Measurements from ENCODE around the gene LRP1.

The LRP1 gene

DNA sequence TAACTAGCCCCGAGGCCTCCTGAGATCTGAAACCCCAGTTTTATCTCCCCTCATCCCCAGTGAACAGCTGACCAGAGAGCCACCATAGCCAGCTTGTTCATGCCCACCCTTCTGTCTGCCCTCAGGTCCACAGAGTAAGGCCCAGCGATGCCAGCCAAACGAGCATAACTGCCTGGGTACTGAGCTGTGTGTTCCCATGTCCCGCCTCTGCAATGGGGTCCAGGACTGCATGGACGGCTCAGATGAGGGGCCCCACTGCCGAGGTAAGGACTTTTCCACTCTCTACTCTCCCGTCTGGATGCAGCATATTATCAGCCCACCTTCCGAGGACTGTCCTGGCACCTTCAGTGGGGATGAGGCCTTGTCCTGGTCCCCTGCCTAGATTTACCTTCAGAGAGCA, 13.0 kb downstream of the LRP1 start:
- Histone ChIP-seq H3F3A (ENCODE audit: low read depth) (no peaks in the 10 kb centered on the region), H3K4me1 (ENCODE audit: insufficient read depth, low read length, poor library complexity, severe bottlenecking) (peaks cover 12% of the 10 kb centered on the region), H3K36me3 (ENCODE audit: insufficient read depth, low read length) (no peaks in the 10 kb centered on the region), H3K27me3 (ENCODE audit: insufficient read depth, low read length, poor library complexity, severe bottlenecking) (no peaks in the 10 kb centered on the region), H4K20me1 (ENCODE audit: insufficient read depth, low read length, poor library complexity, severe bottlenecking) (no peaks in the 10 kb centered on the region), H3K9me3 (ENCODE audit: insufficient read depth, low read depth, low read length) (no peaks in the 10 kb centered on the region), H3K4me2 (ENCODE audit: low read depth, low read length, poor library complexity, severe bottlenecking) (no peak overlapping the region), H2AFZ (ENCODE audit: low read length) (no peak overlapping the region), H3K4me3 (ENCODE audit: low read length, poor library complexity, severe bottlenecking) (no peak overlapping the region), H3K9ac (ENCODE audit: low read depth, low read length, poor library complexity, severe bottlenecking) (no peak overlapping the region), H3K79me2 (ENCODE audit: insufficient read depth, low read length) (no peaks in the 10 kb centered on the region), H3K9me2 (replicated peaks; ENCODE audit: low read depth, low read length) (no peaks in the 10 kb centered on the region)
- TF ChIP-seq EZH2phosphoT487 (IDR thresholded peaks at IDR 0.05; ENCODE audit: borderline replicate concordance) = no peak
- TF ChIP-seq, protein P1, sequence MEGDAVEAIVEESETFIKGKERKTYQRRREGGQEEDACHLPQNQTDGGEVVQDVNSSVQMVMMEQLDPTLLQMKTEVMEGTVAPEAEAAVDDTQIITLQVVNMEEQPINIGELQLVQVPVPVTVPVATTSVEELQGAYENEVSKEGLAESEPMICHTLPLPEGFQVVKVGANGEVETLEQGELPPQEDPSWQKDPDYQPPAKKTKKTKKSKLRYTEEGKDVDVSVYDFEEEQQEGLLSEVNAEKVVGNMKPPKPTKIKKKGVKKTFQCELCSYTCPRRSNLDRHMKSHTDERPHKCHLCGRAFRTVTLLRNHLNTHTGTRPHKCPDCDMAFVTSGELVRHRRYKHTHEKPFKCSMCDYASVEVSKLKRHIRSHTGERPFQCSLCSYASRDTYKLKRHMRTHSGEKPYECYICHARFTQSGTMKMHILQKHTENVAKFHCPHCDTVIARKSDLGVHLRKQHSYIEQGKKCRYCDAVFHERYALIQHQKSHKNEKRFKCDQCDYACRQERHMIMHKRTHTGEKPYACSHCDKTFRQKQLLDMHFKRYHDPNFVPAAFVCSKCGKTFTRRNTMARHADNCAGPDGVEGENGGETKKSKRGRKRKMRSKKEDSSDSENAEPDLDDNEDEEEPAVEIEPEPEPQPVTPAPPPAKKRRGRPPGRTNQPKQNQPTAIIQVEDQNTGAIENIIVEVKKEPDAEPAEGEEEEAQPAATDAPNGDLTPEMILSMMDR (conservative IDR thresholded peaks at IDR 0.05; ENCODE audit: low read length) = no peak

DNA sequence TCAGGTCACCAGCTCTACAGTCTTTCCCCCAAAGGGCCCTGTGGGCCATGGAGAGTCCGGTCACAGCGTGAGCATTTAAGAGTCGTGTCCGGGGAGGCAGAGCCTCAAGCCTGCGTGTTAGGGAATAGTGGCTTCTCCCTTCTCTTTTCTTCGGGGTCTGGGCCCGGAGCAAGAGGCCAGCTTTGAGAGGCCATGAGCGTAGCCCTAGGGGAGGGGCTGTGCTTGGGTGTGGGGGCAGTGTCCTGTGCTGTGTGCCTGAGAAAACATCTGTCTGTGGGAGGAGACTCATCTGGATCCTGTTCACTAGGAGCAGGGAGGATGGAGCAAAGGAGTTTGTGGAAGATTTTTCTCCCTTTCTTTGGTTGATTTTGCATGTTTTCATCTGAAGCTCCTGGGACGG, 13.8 kb downstream of the LRP1 start:
- TF ChIP-seq EZH2phosphoT487 (IDR thresholded peaks at IDR 0.05; ENCODE audit: borderline replicate concordance) = no peak
- TF ChIP-seq, protein P1 (conservative IDR thresholded peaks at IDR 0.05; ENCODE audit: low read length) = no peak
- no peaks in the 10 kb centered on the region for H3K9me2 ChIP-seq (replicated peaks; ENCODE audit: low read depth, low read length)
- no peak overlapping the region for H3K4me3 ChIP-seq (ENCODE audit: low read length, poor library complexity, severe bottlenecking)
- H3K4me1 ChIP-seq (ENCODE audit: insufficient read depth, low read length, poor library complexity, severe bottlenecking) = peaks cover 20% of the 10 kb centered on the region
- H4K20me1 ChIP-seq (ENCODE audit: insufficient read depth, low read length, poor library complexity, severe bottlenecking) = no peaks in the 10 kb centered on the region
- no peaks in the 10 kb centered on the region for H3K79me2 ChIP-seq (ENCODE audit: insufficient read depth, low read length)
- no peaks in the 10 kb centered on the region for H3F3A ChIP-seq (ENCODE audit: low read depth)
- no peak overlapping the region for H2AFZ ChIP-seq (ENCODE audit: low read length)
- no peaks in the 10 kb centered on the region for H3K9me3 ChIP-seq (ENCODE audit: insufficient read depth, low read depth, low read length)
- no peaks in the 10 kb centered on the region for H3K36me3 ChIP-seq (ENCODE audit: insufficient read depth, low read length)
- H3K9ac ChIP-seq (ENCODE audit: low read depth, low read length, poor library complexity, severe bottlenecking) = no peak overlapping the region
- H3K4me2 ChIP-seq (ENCODE audit: low read depth, low read length, poor library complexity, severe bottlenecking) = no peak overlapping the region
- H3K27me3 ChIP-seq (ENCODE audit: insufficient read depth, low read length, poor library complexity, severe bottlenecking) = no peaks in the 10 kb centered on the region

DNA sequence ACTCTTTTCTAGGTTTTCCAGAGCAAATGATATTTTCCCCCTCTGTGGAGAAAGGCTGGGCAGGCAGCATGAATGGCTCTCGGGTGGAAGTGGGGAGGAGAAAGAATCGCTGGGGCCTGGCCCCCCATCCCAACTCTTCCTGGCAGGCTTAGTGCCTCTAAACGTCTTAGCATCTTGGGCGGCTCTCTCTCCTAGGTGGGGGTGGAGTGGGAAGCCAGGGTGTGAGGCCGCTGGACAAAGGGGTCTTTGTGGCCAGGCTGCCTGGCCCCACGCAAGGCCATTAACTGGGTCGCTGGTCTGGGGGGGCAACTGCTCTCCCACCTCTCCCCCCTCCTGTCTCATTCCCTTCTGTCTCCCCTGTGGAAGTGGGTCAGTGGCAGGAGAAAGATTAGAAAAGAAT, 14.4 kb downstream of the LRP1 start:
- H3K9ac ChIP-seq (ENCODE audit: low read depth, low read length, poor library complexity, severe bottlenecking) = no peak overlapping the region
- H3K36me3 ChIP-seq (ENCODE audit: insufficient read depth, low read length) = no peaks in the 10 kb centered on the region
- no peaks in the 10 kb centered on the region for H3F3A ChIP-seq (ENCODE audit: low read depth)
- no peaks in the 10 kb centered on the region for H3K27me3 ChIP-seq (ENCODE audit: insufficient read depth, low read length, poor library complexity, severe bottlenecking)
- H4K20me1 ChIP-seq (ENCODE audit: insufficient read depth, low read length, poor library complexity, severe bottlenecking) = no peaks in the 10 kb centered on the region
- no peak overlapping the region for H2AFZ ChIP-seq (ENCODE audit: low read length)
- no peak overlapping the region for H3K4me3 ChIP-seq (ENCODE audit: low read length, poor library complexity, severe bottlenecking)
- no peaks in the 10 kb centered on the region for H3K9me2 ChIP-seq (replicated peaks; ENCODE audit: low read depth, low read length)
- H3K4me1 ChIP-seq (ENCODE audit: insufficient read depth, low read length, poor library complexity, severe bottlenecking) = peaks cover 26% of the 10 kb centered on the region
- no peak overlapping the region for H3K4me2 ChIP-seq (ENCODE audit: low read depth, low read length, poor library complexity, severe bottlenecking)
- TF ChIP-seq, protein P1 (conservative IDR thresholded peaks at IDR 0.05; ENCODE audit: low read length) = no peak
- no peak for TF ChIP-seq EZH2phosphoT487 (IDR thresholded peaks at IDR 0.05; ENCODE audit: borderline replicate concordance)
- no peaks in the 10 kb centered on the region for H3K9me3 ChIP-seq (ENCODE audit: insufficient read depth, low read depth, low read length)
- H3K79me2 ChIP-seq (ENCODE audit: insufficient read depth, low read length) = no peaks in the 10 kb centered on the region

All from Loucy (cell line).